Tibial artery (tissue), 4 donors: ENCODE results near the gene ROBO2.

Source experiments
- DNase-seq, 2 donors: peaks; one replicate each; pipeline ENCODE4 v3.0.0-alpha.2; 2019
- H3K27ac ChIP-seq, 2 donors: fragments of 200-600 bp; sonication (generic) in 1 of 2; 1 replicate in 1 of 2; 2 replicates in 1 of 2; pipeline ENCODE4 v1.5.1; 2018 to 2019; ENCODE audit warnings: mild to moderate bottlenecking in 1 of 2
- H3K27me3 ChIP-seq, 2 donors: fragments of 200-600 bp; sonication (generic) in 1 of 2; one replicate each; pipeline versions ENCODE4 v1.5.1 to v1.6.0; 2016 to 2019
- H3K36me3 ChIP-seq, 3 donors: fragments of 200-600 bp; sonication (generic) in 2 of 3; one replicate each; pipeline ENCODE4 v1.5.1; 2016 to 2019; ENCODE audit warnings: mild to moderate bottlenecking in 2 of 3
- H3K4me1 ChIP-seq, 4 donors: fragments of 200-600 bp; sonication (generic) in 2 of 4; 1 replicate in 3 of 4; 2 replicates in 1 of 4; pipeline ENCODE4 v1.5.1; 2016 to 2019
- H3K4me3 ChIP-seq, 2 donors: fragments of 200-600 bp; sonication (generic) in 1 of 2; 1 replicate in 1 of 2; 2 replicates in 1 of 2; pipeline ENCODE4 v1.5.1; 2018 to 2019; ENCODE audit warnings: mild to moderate bottlenecking in 2 of 2
- H3K9me3 ChIP-seq, 3 donors: fragments of 200-600 bp; sonication (generic) in 1 of 3; one replicate each; pipeline ENCODE4 v1.5.1; 2016 to 2019
- intact Hi-C: fragments of 100-400 bp; cut with DNase I; formaldehyde crosslinking; loops from one replicate; pipeline ENCODE4 v1.15.0; 2023; ENCODE audit warnings: low total_unique reads
- TF ChIP-seq, protein P1 (sequence below), 2 experiments: fragments of 200-600 bp in 1 of 2; fragments of 450-650 bp in 1 of 2; IDR thresholded peaks; one replicate each; pipeline ENCODE4 v1.5.1; 2017 to 2019; ENCODE audit warnings: antibody characterized with exemption in 2 of 2, mild to moderate bottlenecking in 1 of 2, moderate library complexity in 1 of 2

ROBO2 gene

DNA sequence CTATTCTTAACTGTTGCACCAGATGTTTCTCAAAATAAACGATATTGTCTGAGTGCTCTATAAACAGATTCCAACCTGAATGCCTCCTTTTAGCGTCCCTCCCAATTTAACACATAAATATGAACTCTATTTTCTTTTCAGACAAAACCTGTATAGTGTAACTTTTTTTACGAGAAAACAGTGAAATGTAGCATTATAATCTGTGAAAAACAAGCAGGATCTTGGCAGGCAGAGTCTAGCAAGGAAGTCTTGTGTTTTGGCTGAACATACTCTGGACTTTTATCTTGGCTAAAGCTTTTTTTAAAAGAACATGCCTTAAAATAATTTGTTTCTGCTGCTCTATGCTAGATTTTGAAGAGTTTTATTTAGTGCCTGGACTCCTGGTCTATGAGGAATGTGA lies 150.5 kb downstream of the ROBO2 start:
- Histone ChIP-seq H3K4me3 (no peak overlapping the region), H3K27ac (no peak overlapping the region)
- intact Hi-C loops, result no loop called here

DNA sequence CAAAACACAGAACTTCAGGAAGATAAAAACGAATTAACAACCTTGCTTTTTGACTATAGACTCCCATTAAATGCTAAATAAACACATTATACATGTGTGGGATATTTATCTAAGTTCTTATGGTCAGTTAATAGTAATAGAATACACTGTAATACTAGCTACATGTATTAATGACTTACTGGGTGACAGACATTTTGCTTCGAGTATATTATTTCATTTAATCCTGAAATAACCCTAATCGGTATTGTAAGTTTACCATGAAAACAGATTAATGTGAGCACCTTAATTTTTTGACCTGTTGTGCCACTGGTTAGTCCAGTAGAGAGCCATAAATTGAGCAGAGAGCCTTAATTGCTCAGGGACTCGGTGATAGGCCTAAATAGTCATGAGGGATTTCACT lies 151.1 kb downstream of the ROBO2 start:
- H3K27ac ChIP-seq, result no peak overlapping the region
- no peak for DNase-seq
- intact Hi-C loops, result no loop called here

More for the DNA sequence above, 150.5 kb downstream of the ROBO2 start:
- DNase-seq, result no peak
- H3K36me3 ChIP-seq, result no peaks in the 10 kb centered on the region
- H3K4me1 ChIP-seq, result peaks cover 0 to 15% (median 0%) of the 10 kb centered on the region in 4 donors
- TF ChIP-seq, protein P1, sequence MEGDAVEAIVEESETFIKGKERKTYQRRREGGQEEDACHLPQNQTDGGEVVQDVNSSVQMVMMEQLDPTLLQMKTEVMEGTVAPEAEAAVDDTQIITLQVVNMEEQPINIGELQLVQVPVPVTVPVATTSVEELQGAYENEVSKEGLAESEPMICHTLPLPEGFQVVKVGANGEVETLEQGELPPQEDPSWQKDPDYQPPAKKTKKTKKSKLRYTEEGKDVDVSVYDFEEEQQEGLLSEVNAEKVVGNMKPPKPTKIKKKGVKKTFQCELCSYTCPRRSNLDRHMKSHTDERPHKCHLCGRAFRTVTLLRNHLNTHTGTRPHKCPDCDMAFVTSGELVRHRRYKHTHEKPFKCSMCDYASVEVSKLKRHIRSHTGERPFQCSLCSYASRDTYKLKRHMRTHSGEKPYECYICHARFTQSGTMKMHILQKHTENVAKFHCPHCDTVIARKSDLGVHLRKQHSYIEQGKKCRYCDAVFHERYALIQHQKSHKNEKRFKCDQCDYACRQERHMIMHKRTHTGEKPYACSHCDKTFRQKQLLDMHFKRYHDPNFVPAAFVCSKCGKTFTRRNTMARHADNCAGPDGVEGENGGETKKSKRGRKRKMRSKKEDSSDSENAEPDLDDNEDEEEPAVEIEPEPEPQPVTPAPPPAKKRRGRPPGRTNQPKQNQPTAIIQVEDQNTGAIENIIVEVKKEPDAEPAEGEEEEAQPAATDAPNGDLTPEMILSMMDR (IDR thresholded peaks at IDR 0.05), result no peak
- H3K27me3 ChIP-seq, result no peaks in the 10 kb centered on the region
- no peaks in the 10 kb centered on the region for H3K9me3 ChIP-seq

DNA sequence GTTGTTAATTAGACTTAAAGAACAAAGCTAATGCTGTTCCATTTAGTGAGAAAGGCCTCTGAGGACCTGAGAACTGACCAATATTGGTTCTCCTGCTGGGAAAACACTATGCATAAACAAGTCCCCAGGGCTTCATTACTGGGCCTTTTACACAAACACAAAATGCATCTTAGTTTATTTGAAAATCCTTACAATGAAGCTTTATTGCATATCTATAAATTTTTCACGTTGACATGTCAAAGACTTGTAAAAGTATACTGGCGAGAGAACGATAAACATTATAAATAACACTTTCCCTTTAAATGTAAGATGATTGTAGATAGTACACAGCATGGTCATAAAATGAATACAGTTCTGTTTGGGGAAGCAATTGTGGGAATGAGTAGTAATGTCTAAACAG lies 151.7 kb downstream of the ROBO2 start:
- H3K4me1 ChIP-seq, result peaks cover 0 to 15% (median 0%) of the 10 kb centered on the region in 4 donors
- no peaks in the 10 kb centered on the region for H3K36me3 ChIP-seq
- no peaks in the 10 kb centered on the region for H3K9me3 ChIP-seq
- DNase-seq, result no peak
- intact Hi-C loops, result no loop called here
- no peak overlapping the region for H3K27ac ChIP-seq
- H3K4me3 ChIP-seq, result no peak overlapping the region
- TF ChIP-seq, protein P1 (IDR thresholded peaks at IDR 0.05), result no peak
- H3K27me3 ChIP-seq, result no peaks in the 10 kb centered on the region

More for the DNA sequence above, 151.1 kb downstream of the ROBO2 start:
- peaks cover 0 to 15% (median 0%) of the 10 kb centered on the region in 4 donors for H3K4me1 ChIP-seq
- TF ChIP-seq, protein P1 (IDR thresholded peaks at IDR 0.05), result no peak
- H3K9me3 ChIP-seq, result no peaks in the 10 kb centered on the region
- H3K4me3 ChIP-seq, result no peak overlapping the region
- no peaks in the 10 kb centered on the region for H3K27me3 ChIP-seq
- H3K36me3 ChIP-seq, result no peaks in the 10 kb centered on the region

DNA sequence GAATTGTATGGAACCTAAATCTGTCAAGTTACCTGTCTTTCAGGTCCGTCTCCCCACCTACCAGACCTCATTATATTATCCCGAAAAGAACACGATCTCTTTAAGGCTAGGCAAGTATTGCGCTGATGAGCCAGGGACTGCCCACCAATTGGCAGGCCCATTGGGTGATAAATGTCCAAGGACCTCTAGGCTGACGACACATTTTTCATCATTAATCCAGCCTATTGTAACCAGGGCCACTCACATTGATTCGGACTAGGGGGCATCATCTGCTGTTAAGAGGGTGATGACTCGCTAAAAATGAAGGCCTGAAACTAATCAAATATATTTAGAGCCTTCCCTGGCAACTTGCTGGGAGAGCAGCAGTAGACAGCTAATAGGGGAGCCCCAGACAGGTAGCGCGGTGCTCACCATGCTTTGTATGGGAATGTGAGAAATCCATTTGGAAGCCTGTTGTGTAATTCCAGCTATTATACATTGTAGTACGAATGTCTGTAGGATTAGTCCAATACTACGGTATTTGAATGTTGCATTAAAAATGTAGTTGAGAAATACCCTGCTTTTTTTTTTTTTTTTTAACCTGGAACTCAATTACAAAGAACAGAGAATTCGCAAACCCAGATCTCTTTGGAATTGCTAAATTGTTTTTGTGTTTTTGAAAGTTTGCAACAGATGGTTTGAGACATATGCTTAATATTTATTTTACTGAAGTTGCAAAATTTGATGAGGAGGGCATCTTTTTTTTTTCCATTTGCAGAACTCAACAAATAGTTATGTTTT lies 156.1 kb downstream of the ROBO2 start:
- DNase-seq, result no peak
- H3K36me3 ChIP-seq, result no peaks in the 10 kb centered on the region
- H3K4me1 ChIP-seq, result peaks cover 0 to 3% (median 0%) of the 10 kb centered on the region in 4 donors
- H3K27ac ChIP-seq, result no peak overlapping the region
- H3K27me3 ChIP-seq, result no peaks in the 10 kb centered on the region
- H3K4me3 ChIP-seq, result no peak overlapping the region
- intact Hi-C loops, result no loop called here
- TF ChIP-seq, protein P1 (IDR thresholded peaks at IDR 0.05), result no peak
- H3K9me3 ChIP-seq, result no peaks in the 10 kb centered on the region

DNA sequence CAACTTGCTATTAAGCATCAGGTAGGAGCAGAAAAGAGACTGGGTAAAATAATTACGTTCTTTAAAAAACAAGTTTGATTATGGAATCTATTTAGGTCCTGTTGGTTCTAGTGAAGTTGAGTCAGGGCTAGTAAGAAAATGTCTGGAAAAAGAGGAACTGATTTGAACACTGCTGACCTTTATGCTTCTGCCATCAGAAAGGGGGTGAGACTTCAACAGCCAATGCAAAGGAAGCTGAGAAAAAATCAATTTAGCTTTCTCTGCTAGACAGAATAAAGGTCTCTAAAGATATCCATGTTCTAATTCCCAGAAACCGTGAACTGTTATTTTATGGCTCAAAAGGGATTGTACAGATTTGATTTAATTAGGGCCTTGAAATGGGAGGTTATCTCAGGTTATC lies 157.5 kb downstream of the ROBO2 start:
- H3K27me3 ChIP-seq, result no peaks in the 10 kb centered on the region
- no peaks in the 10 kb centered on the region for H3K9me3 ChIP-seq
- DNase-seq, result no peak
- intact Hi-C loops, result no loop called here
- no peaks in the 10 kb centered on the region for H3K36me3 ChIP-seq
- H3K4me1 ChIP-seq, result no peaks in the 10 kb centered on the region
- TF ChIP-seq, protein P1 (IDR thresholded peaks at IDR 0.05), result no peak
- H3K27ac ChIP-seq, result no peak overlapping the region
- H3K4me3 ChIP-seq, result no peak overlapping the region
